ENCODE data around the gene IMMP1L. TPM values are rescaled to one million over a fixed set of nuclear protein-coding genes. Genes with fewer than 3 reads are reported as not detected.

Gene IMMP1L
- total RNA-seq, 2 donors from 2014 or later, result 10.3 TPM

GRCh38 chr11:31445621-31446020 lies 63.8 kb downstream of the IMMP1L start:
- no peaks in the 10 kb centered on the region for H3K36me3 Mint-ChIP-seq (ENCODE audit: low read depth)
- H3K4me1 Mint-ChIP-seq, result no peaks in the 10 kb centered on the region
- H3K4me3 Mint-ChIP-seq, result no peak overlapping the region
- H3K27me3 Mint-ChIP-seq, result no peaks in the 10 kb centered on the region
- ATAC-seq (no peak), DNase-seq (no peak)
- H3K9me3 ChIP-seq (ENCODE audit: control insufficient read depth, low read length, poor library complexity, severe bottlenecking), result no peaks in the 10 kb centered on the region
- no peak overlapping the region for H3K27ac Mint-ChIP-seq

- DNase-seq, result no peak
Measured at GRCh38 chr11:31443802-31444201, 65.6 kb downstream of the IMMP1L start.

GRCh38 chr11:31442086-31442485 lies 67.3 kb downstream of the IMMP1L start:
- H3K36me3 Mint-ChIP-seq (ENCODE audit: low read depth), result no peaks in the 10 kb centered on the region
- no peak for DNase-seq
- H3K4me1 Mint-ChIP-seq, result peaks cover 4% of the 10 kb centered on the region
- H3K4me3 Mint-ChIP-seq, result no peak overlapping the region
- H3K27me3 Mint-ChIP-seq, result no peaks in the 10 kb centered on the region
- ATAC-seq, result no peak
- H3K27ac Mint-ChIP-seq, result no peak overlapping the region
- no peaks in the 10 kb centered on the region for H3K9me3 ChIP-seq (ENCODE audit: control insufficient read depth, low read length, poor library complexity, severe bottlenecking)

More at GRCh38 chr11:31443802-31444201, 65.6 kb downstream of the IMMP1L start:
- Mint-ChIP-seq H3K27ac (no peak overlapping the region), H3K4me3 (no peak overlapping the region), H3K27me3 (no peaks in the 10 kb centered on the region), H3K36me3 (ENCODE audit: low read depth) (no peaks in the 10 kb centered on the region), H3K4me1 (no peaks in the 10 kb centered on the region)
- no peak for ATAC-seq
- H3K9me3 ChIP-seq (ENCODE audit: control insufficient read depth, low read length, poor library complexity, severe bottlenecking), result no peaks in the 10 kb centered on the region

- peaks cover 4% of the 10 kb centered on the region for H3K4me1 Mint-ChIP-seq
- no peak overlapping the region for H3K27ac Mint-ChIP-seq
- no peaks in the 10 kb centered on the region for H3K27me3 Mint-ChIP-seq
- no peaks in the 10 kb centered on the region for H3K9me3 ChIP-seq (ENCODE audit: control insufficient read depth, low read length, poor library complexity, severe bottlenecking)
- no peak overlapping the region for H3K4me3 Mint-ChIP-seq
- ATAC-seq, result no peak
- no peaks in the 10 kb centered on the region for H3K36me3 Mint-ChIP-seq (ENCODE audit: low read depth)
- DNase-seq, result no peak
Measured at GRCh38 chr11:31441296-31441695, 68.1 kb downstream of the IMMP1L start.

- Mint-ChIP-seq H3K36me3 (ENCODE audit: low read depth) (no peaks in the 10 kb centered on the region), H3K27me3 (no peaks in the 10 kb centered on the region), H3K27ac (no peak overlapping the region), H3K4me3 (no peak overlapping the region), H3K4me1 (peaks cover 4% of the 10 kb centered on the region)
- DNase-seq, result no peak
- ATAC-seq, result no peak
- no peaks in the 10 kb centered on the region for H3K9me3 ChIP-seq (ENCODE audit: control insufficient read depth, low read length, poor library complexity, severe bottlenecking)
Measured at GRCh38 chr11:31437742-31438435, 71.5 kb downstream of the IMMP1L start.

- H3K27me3 Mint-ChIP-seq, result no peaks in the 10 kb centered on the region
- peaks cover 4% of the 10 kb centered on the region for H3K4me1 Mint-ChIP-seq
- DNase-seq, result no peak
- no peak for ATAC-seq
- H3K4me3 Mint-ChIP-seq, result no peak overlapping the region
- no peaks in the 10 kb centered on the region for H3K9me3 ChIP-seq (ENCODE audit: control insufficient read depth, low read length, poor library complexity, severe bottlenecking)
- H3K27ac Mint-ChIP-seq, result peak overlapping the region; percentile 41
- H3K36me3 Mint-ChIP-seq (ENCODE audit: low read depth), result no peaks in the 10 kb centered on the region
Measured at GRCh38 chr11:31433851-31434250, 75.6 kb downstream of the IMMP1L start.

GRCh38 chr11:31424652-31425051 lies 84.8 kb downstream of the IMMP1L start:
- peaks cover 3% of the 10 kb centered on the region for H3K36me3 Mint-ChIP-seq (ENCODE audit: low read depth)
- no peak overlapping the region for H3K27ac Mint-ChIP-seq
- H3K4me1 Mint-ChIP-seq, result peaks cover 2% of the 10 kb centered on the region
- no peaks in the 10 kb centered on the region for H3K27me3 Mint-ChIP-seq
- H3K9me3 ChIP-seq (ENCODE audit: control insufficient read depth, low read length, poor library complexity, severe bottlenecking), result no peaks in the 10 kb centered on the region
- H3K4me3 Mint-ChIP-seq, result no peak overlapping the region
- DNase-seq (no peak), ATAC-seq (no peak)

- Mint-ChIP-seq H3K4me1 (peaks cover 2% of the 10 kb centered on the region), H3K27me3 (no peaks in the 10 kb centered on the region), H3K4me3 (no peak overlapping the region), H3K27ac (no peak overlapping the region), H3K36me3 (ENCODE audit: low read depth) (no peaks in the 10 kb centered on the region)
- H3K9me3 ChIP-seq (ENCODE audit: control insufficient read depth, low read length, poor library complexity, severe bottlenecking), result no peaks in the 10 kb centered on the region
- no peak for ATAC-seq
- DNase-seq, result no peak
Measured at GRCh38 chr11:31422703-31423102, 86.7 kb downstream of the IMMP1L start.

GRCh38 chr11:31421820-31422219 lies 87.6 kb downstream of the IMMP1L start:
- no peaks in the 10 kb centered on the region for H3K27me3 Mint-ChIP-seq
- ATAC-seq, result no peak
- H3K36me3 Mint-ChIP-seq (ENCODE audit: low read depth), result no peaks in the 10 kb centered on the region
- no peak overlapping the region for H3K27ac Mint-ChIP-seq
- H3K4me3 Mint-ChIP-seq, result no peak overlapping the region
- H3K4me1 Mint-ChIP-seq, result peaks cover 2% of the 10 kb centered on the region
- no peaks in the 10 kb centered on the region for H3K9me3 ChIP-seq (ENCODE audit: control insufficient read depth, low read length, poor library complexity, severe bottlenecking)
- no peak for DNase-seq

- ATAC-seq (no peak), DNase-seq (no peak)
- no peaks in the 10 kb centered on the region for H3K36me3 Mint-ChIP-seq (ENCODE audit: low read depth)
- no peaks in the 10 kb centered on the region for H3K27me3 Mint-ChIP-seq
- peaks cover 2% of the 10 kb centered on the region for H3K4me1 Mint-ChIP-seq
- H3K4me3 Mint-ChIP-seq, result no peak overlapping the region
- H3K27ac Mint-ChIP-seq, result peak overlapping the region; percentile 70
- no peaks in the 10 kb centered on the region for H3K9me3 ChIP-seq (ENCODE audit: control insufficient read depth, low read length, poor library complexity, severe bottlenecking)
Measured at GRCh38 chr11:31419669-31420068, 89.8 kb downstream of the IMMP1L start.

- Mint-ChIP-seq H3K4me3 (no peak overlapping the region), H3K27ac (no peak overlapping the region), H3K36me3 (ENCODE audit: low read depth) (no peaks in the 10 kb centered on the region), H3K27me3 (no peaks in the 10 kb centered on the region), H3K4me1 (peaks cover 6% of the 10 kb centered on the region)
- H3K9me3 ChIP-seq (ENCODE audit: control insufficient read depth, low read length, poor library complexity, severe bottlenecking), result no peaks in the 10 kb centered on the region
- ATAC-seq (no peak), DNase-seq (no peak)
Measured at GRCh38 chr11:31419138-31419537, 90.3 kb downstream of the IMMP1L start.

GRCh38 chr11:31417816-31418215 lies 91.6 kb downstream of the IMMP1L start:
- Mint-ChIP-seq H3K27ac (no peak overlapping the region), H3K4me3 (no peak overlapping the region), H3K4me1 (peaks cover 4% of the 10 kb centered on the region), H3K36me3 (ENCODE audit: low read depth) (no peaks in the 10 kb centered on the region), H3K27me3 (no peaks in the 10 kb centered on the region)
- H3K9me3 ChIP-seq (ENCODE audit: control insufficient read depth, low read length, poor library complexity, severe bottlenecking), result no peaks in the 10 kb centered on the region
- DNase-seq (no peak), ATAC-seq (no peak)

GRCh38 chr11:31417357-31417756 lies 92.1 kb downstream of the IMMP1L start:
- Mint-ChIP-seq H3K4me3 (no peak overlapping the region), H3K27ac (no peak overlapping the region), H3K36me3 (ENCODE audit: low read depth) (no peaks in the 10 kb centered on the region), H3K27me3 (no peaks in the 10 kb centered on the region), H3K4me1 (peaks cover 4% of the 10 kb centered on the region)
- H3K9me3 ChIP-seq (ENCODE audit: control insufficient read depth, low read length, poor library complexity, severe bottlenecking), result no peaks in the 10 kb centered on the region
- no peak for DNase-seq
- no peak for ATAC-seq

- no peak overlapping the region for H3K27ac Mint-ChIP-seq
- DNase-seq (no peak), ATAC-seq (no peak)
- no peaks in the 10 kb centered on the region for H3K27me3 Mint-ChIP-seq
- H3K36me3 Mint-ChIP-seq (ENCODE audit: low read depth), result no peaks in the 10 kb centered on the region
- no peaks in the 10 kb centered on the region for H3K9me3 ChIP-seq (ENCODE audit: control insufficient read depth, low read length, poor library complexity, severe bottlenecking)
- no peak overlapping the region for H3K4me3 Mint-ChIP-seq
- H3K4me1 Mint-ChIP-seq, result peaks cover 4% of the 10 kb centered on the region
Measured at GRCh38 chr11:31415435-31415834, 94.0 kb downstream of the IMMP1L start.

All from T-helper 17 cell (primary cell).